ENCODE measurements around the gene OPCML. TPM values are rescaled to one million over a fixed set of nuclear protein-coding genes. Genes with fewer than 3 reads are reported as not detected.

The OPCML gene
- total and polyA plus RNA-seq, 2 experiments from 2014 or later: 0.21 to 0.51 TPM

GRCh38 chr11:132873841-132874240, 658.5 kb downstream of the OPCML start:
- no peak overlapping the region for H3K4me3 ChIP-seq
- peaks cover under 1% of the 10 kb centered on the region for H3K4me1 ChIP-seq (ENCODE audit: low read depth)
- H3K9me3 ChIP-seq (ENCODE audit: low read depth): no peaks in the 10 kb centered on the region
- no peak overlapping the region for H3K27ac ChIP-seq
- H3K27me3 ChIP-seq: no peaks in the 10 kb centered on the region
- TF ChIP-seq CTCF (IDR thresholded peaks at IDR 0.05; ENCODE audit: low read depth, low read length): no peak
- H3K36me3 ChIP-seq: no peaks in the 10 kb centered on the region
- DNase-seq (ENCODE audit: low read depth in 1 of 2, low spot score in 1 of 2): no peak

- H3K9me3 ChIP-seq (ENCODE audit: low read depth): no peaks in the 10 kb centered on the region
- no peak for DNase-seq (ENCODE audit: low read depth in 1 of 2, low spot score in 1 of 2)
- no peaks in the 10 kb centered on the region for H3K27me3 ChIP-seq
- H3K36me3 ChIP-seq: no peaks in the 10 kb centered on the region
- no peak overlapping the region for H3K4me3 ChIP-seq
- H3K4me1 ChIP-seq (ENCODE audit: low read depth): peaks cover 16% of the 10 kb centered on the region
- TF ChIP-seq CTCF (IDR thresholded peaks at IDR 0.05; ENCODE audit: low read depth, low read length): no peak
- no peak overlapping the region for H3K27ac ChIP-seq
These were observed 660.1 kb downstream of the OPCML start for GRCh38 chr11:132872211-132872610.

GRCh38 chr11:132866783-132867545, 665.3 kb downstream of the OPCML start:
- H3K27ac ChIP-seq: no peak overlapping the region
- DNase-seq (ENCODE audit: low read depth in 1 of 2, low spot score in 1 of 2): no peak

GRCh38 chr11:132865623-132866022, 666.7 kb downstream of the OPCML start:
- Histone ChIP-seq H3K4me1 (ENCODE audit: low read depth) (peaks cover 18% of the 10 kb centered on the region), H3K27me3 (no peaks in the 10 kb centered on the region), H3K27ac (no peak overlapping the region), H3K4me3 (no peak overlapping the region), H3K9me3 (ENCODE audit: low read depth) (no peaks in the 10 kb centered on the region), H3K36me3 (no peaks in the 10 kb centered on the region)
- no peak for DNase-seq (ENCODE audit: low read depth in 1 of 2, low spot score in 1 of 2)
- no peak for TF ChIP-seq CTCF (IDR thresholded peaks at IDR 0.05; ENCODE audit: low read depth, low read length)

More at GRCh38 chr11:132866783-132867545, 665.3 kb downstream of the OPCML start:
- H3K4me3 ChIP-seq: no peak overlapping the region
- H3K27me3 ChIP-seq: no peaks in the 10 kb centered on the region
- H3K36me3 ChIP-seq: no peaks in the 10 kb centered on the region
- no peaks in the 10 kb centered on the region for H3K9me3 ChIP-seq (ENCODE audit: low read depth)
- H3K4me1 ChIP-seq (ENCODE audit: low read depth): peaks cover 18% of the 10 kb centered on the region
- no peak for TF ChIP-seq CTCF (IDR thresholded peaks at IDR 0.05; ENCODE audit: low read depth, low read length)

GRCh38 chr11:132864811-132865576, 667.3 kb downstream of the OPCML start:
- no peak overlapping the region for H3K4me3 ChIP-seq
- no peaks in the 10 kb centered on the region for H3K36me3 ChIP-seq
- TF ChIP-seq CTCF (IDR thresholded peaks at IDR 0.05; ENCODE audit: low read depth, low read length): no peak
- no peaks in the 10 kb centered on the region for H3K27me3 ChIP-seq
- no peaks in the 10 kb centered on the region for H3K9me3 ChIP-seq (ENCODE audit: low read depth)
- H3K4me1 ChIP-seq (ENCODE audit: low read depth): peaks cover 18% of the 10 kb centered on the region
- DNase-seq (ENCODE audit: low read depth in 1 of 2, low spot score in 1 of 2): no peak
- H3K27ac ChIP-seq: no peak overlapping the region

All from cardiac muscle cell (in vitro differentiated cells and primary cell).